ENCODE data around the gene WBP1.

The WBP1 gene

GRCh38 chr2:74486141-74486540 lies 27.9 kb downstream of the WBP1 start:
- no peak for DNase-seq

GRCh38 chr2:74488643-74489481 lies 30.6 kb downstream of the WBP1 start:
- no peak for DNase-seq

- DNase-seq, result no peak
These were observed 31.7 kb downstream of the WBP1 start for GRCh38 chr2:74489906-74490305.

DNA sequence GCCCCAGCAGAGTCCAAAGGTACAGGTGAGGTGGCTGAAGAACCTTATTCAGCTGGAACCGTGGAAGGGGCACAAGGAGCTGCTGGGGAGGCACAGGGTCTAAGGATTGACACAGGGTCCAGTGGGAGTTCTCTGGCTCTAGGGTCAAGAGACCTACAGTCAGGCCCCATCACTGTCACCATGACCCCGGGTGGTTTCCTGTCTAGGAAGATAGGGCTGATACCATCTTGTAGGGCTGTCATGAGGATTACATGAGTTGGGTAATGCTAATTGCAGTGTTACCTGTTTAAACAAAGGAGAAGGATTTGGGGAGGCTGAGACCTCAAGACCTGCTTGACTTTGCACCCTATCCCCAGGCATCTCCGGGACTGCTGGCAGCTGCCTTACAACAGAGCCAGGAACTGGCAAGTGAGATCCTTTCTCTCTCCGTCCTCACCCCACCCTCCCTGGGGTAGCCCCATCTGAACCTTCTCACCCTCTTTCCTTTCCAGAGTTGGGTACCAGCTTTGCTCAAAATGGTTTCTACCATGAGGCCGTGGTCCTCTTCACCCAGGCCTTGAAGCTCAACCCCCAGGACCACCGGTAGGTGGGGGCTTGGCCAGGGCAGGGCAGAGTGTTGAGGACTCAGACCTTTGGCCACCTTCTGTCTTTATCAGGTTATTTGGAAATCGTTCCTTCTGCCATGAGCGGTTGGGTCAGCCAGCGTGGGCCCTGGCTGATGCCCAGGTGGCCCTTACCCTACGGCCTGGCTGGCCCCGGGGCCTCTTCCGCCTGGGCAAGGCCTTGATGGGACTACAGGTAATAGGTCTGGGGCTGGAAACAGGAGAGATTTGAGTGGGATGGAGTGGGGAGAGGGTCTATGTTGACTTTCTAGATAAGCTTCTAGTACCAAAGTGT lies 33.7 kb downstream of the WBP1 start:
- no peak for DNase-seq

DNA sequence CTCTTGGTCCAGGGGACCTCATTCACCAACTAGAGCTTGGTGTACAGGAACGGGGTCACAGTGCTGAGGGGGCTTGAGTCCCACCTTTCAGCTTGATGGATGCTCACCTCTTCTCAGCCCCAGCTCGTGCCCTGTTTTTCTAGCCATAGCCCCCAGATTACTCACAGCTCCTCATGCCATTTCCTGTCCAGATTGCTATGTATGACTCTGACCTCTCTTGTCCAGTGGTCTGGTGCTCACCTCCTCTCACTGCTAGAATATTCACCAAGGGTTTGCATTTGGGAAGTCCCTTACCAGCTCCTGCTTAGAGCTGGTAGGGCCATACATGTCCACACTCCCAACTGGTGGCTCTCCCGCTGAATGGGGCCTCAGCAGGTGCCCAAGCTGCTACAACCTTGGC lies 35.3 kb downstream of the WBP1 start:
- no peak for DNase-seq

DNA sequence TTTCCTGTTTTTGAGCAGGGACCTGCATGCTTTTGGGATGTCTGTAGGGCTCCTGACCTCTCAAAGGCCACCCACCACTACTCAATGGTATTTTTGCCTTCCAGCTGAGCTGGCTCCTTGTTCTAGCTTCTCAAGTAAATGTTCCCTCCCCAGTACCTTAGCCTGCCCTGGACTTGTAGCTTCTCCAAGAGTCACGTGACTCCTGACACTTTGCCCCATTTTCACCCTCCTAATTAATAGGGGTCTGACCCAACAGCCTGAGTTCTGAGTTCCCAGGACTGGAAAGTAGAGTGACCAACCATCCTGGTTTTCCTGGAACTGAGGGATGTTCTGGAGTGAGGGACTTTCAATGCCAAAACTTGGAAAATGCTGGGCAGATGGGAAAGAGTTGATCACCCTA lies 37.2 kb downstream of the WBP1 start:
- DNase-seq, result no peak

- DNase-seq, result no peak
These were observed 38.9 kb downstream of the WBP1 start for GRCh38 chr2:74496997-74497776.

DNA sequence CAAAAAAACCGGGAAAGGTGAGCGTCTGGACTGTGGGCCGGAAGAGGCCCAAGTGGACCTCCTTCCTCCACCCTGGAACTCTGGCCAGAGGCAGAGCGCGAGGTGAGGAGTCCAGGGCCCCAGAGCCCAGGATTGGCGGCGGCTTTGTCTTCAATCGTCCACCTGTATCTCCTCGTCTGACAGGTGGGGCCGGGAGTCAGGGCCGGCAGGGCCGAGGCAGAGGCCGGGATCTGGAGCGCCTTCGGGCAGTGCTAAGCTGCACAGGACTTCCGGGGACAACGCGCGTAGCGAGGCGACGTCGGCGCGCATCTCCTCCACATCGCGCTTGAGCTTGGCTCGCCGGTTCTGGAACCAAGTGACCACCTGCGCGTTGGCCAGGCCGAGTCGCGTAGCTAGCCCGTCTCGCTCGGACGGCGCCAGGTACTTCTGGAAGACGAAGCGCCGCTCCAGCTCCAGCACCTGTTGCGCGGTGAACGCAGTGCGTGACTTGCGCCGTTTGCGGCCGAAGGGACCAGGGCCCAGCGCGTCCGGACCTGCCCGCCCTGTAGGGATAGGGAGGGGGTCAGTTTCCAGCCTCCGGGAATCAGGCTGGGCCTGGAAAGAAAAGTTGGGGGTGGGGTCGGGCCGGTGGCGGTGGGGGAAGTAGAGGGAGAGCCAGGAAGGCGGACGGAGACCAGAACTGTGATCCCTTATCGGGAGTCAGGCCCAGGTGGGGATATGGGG lies 39.7 kb downstream of the WBP1 start:
- no peak for DNase-seq

GRCh38 chr2:74498500-74499266 lies 40.4 kb downstream of the WBP1 start:
- DNase-seq, result peak; percentile 40

DNA sequence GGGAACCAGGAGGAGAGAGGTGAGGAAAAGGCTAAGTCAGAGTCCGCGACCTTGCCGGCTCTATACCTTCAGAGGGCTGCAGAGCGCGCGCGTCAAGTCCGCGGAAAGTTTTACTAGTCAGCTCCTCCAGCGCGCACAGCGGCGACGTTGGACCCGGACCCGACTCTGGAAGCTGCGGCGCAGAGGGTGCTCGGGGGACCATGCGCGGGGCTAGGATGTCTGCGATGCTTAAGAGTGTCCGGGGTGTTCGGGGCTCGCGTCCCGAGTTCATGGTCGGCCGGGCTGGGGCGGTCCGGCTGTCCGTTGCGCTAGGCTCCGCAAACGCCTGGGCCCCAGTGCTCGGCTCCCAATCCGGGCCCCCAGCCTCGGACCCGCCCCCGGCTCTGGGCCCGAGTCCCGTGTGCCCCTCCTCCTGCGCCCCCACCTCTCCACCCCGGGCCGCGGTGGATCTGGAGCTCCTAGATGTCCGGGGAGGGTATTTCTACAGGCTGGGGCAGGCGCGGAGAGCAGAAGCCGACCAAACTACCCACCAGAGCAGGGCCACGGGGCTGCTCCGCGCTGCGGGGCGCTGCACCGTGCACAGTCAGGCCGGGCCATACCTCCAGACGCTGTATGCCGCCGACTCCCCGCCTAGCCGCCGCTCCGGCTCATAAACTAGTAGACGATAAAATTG lies 41.2 kb downstream of the WBP1 start, which contains the start of gene LBX2:
LBX2 (minus strand) TSS at position 337 of the 673 bp plus-strand sequence; CDS start at position 271, 66 bp downstream.
- DNase-seq, result no peak

- DNase-seq, result no peak
These were observed 41.8 kb downstream of the WBP1 start for GRCh38 chr2:74499940-74500577.

DNA sequence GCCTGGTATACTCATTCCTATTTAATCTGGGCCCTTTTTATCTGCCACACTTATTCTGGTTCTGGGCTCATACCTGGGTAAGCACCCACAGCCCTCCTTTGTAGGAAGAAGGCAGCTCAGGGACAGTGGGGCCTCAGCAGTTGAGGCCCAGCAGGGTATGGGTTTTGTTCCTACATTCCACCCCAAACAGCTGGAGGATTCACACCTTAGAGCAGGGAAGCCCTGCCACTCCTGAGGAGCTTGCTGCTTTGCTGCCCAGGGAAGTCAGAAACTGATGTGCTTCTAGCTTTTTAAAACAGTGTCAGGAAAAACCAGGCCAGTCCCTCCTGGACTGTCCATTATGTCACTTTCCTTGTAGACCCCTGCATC lies 42.3 kb downstream of the WBP1 start:
- DNase-seq, result no peak

- no peak for DNase-seq
These were observed 43.3 kb downstream of the WBP1 start for GRCh38 chr2:74501335-74502071.

GRCh38 chr2:74502147-74502719 lies 44.0 kb downstream of the WBP1 start:
- no peak for DNase-seq

DNA sequence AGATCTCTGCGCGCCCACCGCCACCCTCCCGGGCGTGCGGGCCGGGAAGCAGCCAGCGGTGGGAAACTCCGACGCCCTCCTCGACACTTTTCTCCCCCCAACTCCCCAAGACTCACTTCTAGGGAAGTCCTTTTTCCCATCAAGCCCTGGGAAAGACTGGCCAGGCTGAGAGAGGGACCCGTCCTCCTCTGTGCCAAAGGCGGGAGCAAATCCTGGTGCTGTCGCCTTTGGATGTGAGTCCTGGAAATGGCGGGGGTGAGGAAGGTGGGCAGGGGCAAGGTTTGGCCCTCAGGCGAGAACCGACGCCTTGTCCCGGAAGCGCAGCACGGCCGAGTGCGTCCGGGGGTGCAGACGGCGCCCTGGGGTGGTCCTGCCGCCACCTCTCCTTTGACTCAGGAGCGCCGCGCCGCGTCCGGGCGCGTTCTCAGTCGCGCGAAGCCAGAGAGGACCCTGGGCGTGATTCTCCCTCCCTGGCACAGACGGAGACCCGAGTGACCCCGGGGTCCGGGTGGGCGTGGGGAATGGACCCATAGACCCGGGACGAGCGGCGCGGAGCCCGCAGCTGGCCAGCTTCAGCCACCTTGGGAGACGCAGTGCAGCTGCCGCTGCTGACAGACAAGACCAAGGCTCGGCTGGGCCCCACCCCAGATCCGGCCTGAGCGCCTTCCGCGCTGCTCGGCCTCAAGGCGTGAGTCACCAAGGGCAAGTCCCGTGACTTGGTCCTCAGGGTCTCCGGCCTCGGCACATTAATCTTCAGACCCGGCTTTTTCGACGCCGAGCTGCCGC lies 44.7 kb downstream of the WBP1 start:
- peak; percentile 55 for DNase-seq

DNA sequence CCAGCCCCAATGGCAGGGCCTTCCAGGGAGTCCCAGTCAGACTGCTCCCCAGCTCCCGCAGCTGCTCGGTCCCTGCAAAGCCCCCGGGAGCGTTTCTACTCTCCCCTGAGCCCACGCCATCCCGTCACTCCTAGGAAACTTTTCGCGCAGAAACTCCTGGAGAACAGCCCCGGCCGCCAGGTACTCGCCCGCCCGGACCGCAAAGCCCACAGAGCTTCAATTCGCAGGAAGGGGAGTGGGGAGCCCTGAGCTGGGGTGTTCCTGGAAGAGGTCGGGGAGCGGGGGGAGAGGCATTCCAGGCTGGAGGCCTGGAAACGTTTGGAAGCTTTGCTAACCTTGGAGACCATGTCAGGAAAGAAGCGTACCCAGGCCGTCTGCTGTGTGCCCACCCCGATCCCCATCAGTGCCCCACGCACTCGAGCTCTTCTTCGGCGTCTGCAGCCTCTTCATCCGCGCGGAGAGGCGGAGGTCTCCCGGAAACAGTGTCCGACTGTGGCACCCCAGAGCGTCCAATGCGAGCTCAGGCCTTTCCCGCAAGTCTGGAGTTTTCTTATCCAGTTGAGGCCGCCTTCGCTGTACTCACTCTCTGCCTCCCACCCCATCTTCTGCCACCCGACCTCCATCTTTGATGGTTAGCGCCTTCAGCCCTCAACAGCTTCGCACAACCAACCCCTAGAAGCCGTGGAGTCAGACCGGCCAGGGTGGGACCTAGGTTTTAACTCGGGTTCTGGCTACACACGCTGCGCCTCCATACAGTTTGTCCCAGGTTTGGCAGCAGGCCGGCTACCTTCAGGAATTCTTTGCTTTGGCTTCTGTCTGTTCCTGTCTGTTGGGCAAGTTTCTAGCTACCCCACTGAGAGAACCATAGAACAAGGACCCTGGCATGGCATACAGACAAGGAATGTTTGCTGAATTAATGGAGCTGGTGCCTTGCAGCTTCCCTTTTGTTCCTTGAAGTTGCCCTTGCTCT lies 45.6 kb downstream of the WBP1 start:
- DNase-seq, result no peak

GRCh38 chr2:74504591-74504990 lies 46.4 kb downstream of the WBP1 start:
- DNase-seq, result no peak
